ENCODE data around the gene HSD11B2. TPM values are rescaled to one million over a fixed set of nuclear protein-coding genes. Genes with fewer than 3 reads are reported as not detected.

The HSD11B2 gene
- total RNA-seq, 1 experiment from 2014 or later = 33.5 TPM

DNA sequence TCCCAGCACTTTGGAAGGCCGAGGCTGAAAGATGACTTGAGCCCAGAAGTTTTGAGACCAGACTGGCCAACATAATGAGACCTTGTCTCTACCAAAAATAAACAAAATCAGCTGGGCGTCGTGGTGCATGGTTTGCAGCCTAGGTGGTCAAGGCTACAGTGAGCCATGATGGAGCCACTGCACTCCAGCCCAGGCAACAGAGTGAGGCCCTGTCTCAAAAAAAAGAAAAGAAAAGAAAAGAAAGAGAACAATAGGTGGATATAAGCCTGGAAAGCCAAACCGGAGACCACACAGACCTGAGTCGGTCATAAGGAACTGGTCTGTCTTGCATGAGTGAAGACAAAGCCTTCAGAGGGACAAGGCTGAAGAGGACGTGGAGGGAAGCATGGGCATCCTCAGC is 35.7 kb downstream of the HSD11B2 start:
- TF ChIP-seq, protein P1, sequence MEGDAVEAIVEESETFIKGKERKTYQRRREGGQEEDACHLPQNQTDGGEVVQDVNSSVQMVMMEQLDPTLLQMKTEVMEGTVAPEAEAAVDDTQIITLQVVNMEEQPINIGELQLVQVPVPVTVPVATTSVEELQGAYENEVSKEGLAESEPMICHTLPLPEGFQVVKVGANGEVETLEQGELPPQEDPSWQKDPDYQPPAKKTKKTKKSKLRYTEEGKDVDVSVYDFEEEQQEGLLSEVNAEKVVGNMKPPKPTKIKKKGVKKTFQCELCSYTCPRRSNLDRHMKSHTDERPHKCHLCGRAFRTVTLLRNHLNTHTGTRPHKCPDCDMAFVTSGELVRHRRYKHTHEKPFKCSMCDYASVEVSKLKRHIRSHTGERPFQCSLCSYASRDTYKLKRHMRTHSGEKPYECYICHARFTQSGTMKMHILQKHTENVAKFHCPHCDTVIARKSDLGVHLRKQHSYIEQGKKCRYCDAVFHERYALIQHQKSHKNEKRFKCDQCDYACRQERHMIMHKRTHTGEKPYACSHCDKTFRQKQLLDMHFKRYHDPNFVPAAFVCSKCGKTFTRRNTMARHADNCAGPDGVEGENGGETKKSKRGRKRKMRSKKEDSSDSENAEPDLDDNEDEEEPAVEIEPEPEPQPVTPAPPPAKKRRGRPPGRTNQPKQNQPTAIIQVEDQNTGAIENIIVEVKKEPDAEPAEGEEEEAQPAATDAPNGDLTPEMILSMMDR (conservative IDR thresholded peaks at IDR 0.05) = no peak
- H3K79me2 ChIP-seq (ENCODE audit: insufficient read depth, low read length) = no peaks in the 10 kb centered on the region
- H3K9ac ChIP-seq (ENCODE audit: extremely low read depth, insufficient read length, low read length) = no peak overlapping the region
- no peak overlapping the region for H3K4ac ChIP-seq (ENCODE audit: low read depth, low read length)
- no peaks in the 10 kb centered on the region for H3K4me1 ChIP-seq (ENCODE audit: insufficient read depth, low read length)
- no peak overlapping the region for H3K27ac ChIP-seq (ENCODE audit: insufficient read length, low read depth, low read length)
- H2AFZ ChIP-seq (ENCODE audit: low read length) = no peak overlapping the region
- Mint-ChIP-seq H3K9me3 (no peaks in the 10 kb centered on the region), H3K4me1 (peaks cover 4% of the 10 kb centered on the region in 2 experiments), H3K27ac (peak overlapping the region in 1 of 3 experiments; percentile 45; a peak in 1 of 7 replicates), H3K27me3 (ENCODE audit: low read depth) (no peaks in the 10 kb centered on the region), H3K36me3 (ENCODE audit: insufficient read depth in 1 of 3, low read depth in 3 of 3) (no peaks in the 10 kb centered on the region), H3K4me3 (no peak overlapping the region)
- no peaks in the 10 kb centered on the region for H3K9me3 ChIP-seq (ENCODE audit: control insufficient read depth, low read depth, low read length)
- H2BK12ac ChIP-seq (ENCODE audit: insufficient read length, low read depth, low read length) = no peak overlapping the region
- H2BK120ac ChIP-seq (ENCODE audit: low read depth, low read length, poor library complexity, severe bottlenecking) = no peak overlapping the region
- H3K27me3 ChIP-seq (ENCODE audit: insufficient read depth, low read length) = no peaks in the 10 kb centered on the region
- no peaks in the 10 kb centered on the region for H3K23me2 ChIP-seq (ENCODE audit: insufficient read length, low read depth, low read length, poor library complexity, severe bottlenecking)
- H3K23ac ChIP-seq (ENCODE audit: insufficient read length, low read depth, low read length) = no peak overlapping the region
- H3K14ac ChIP-seq (ENCODE audit: insufficient read depth, low read length) = no peak overlapping the region
- H3T11ph ChIP-seq (ENCODE audit: low read length) = no peak overlapping the region
- no peak for DNase-seq
- no peaks in the 10 kb centered on the region for H4K20me1 ChIP-seq (ENCODE audit: control insufficient read depth, insufficient read depth, insufficient read length)
- H3K4me2 ChIP-seq (ENCODE audit: insufficient read depth, insufficient read length, low read length) = no peak overlapping the region
- H2BK15ac ChIP-seq (ENCODE audit: low read depth, low read length) = no peak overlapping the region
- H4K5ac ChIP-seq (ENCODE audit: insufficient read length, low read depth, low read length) = no peak overlapping the region
- H4K91ac ChIP-seq (ENCODE audit: insufficient read length, low read depth, low read length) = no peak overlapping the region
- H3K56ac ChIP-seq (ENCODE audit: insufficient read length, low read depth, low read length) = no peak overlapping the region
- no CpG with 5 or more reads among the region's 6 CpGs for WGBS (ENCODE audit: extremely low coverage, insufficient read length, low lambda C conversion rate)
- H4K8ac ChIP-seq (replicated peaks; ENCODE audit: insufficient read length, low read depth, low read length) = no peak overlapping the region
- no peak overlapping the region for H2BK20ac ChIP-seq (ENCODE audit: low read depth, low read length, poor library complexity, severe bottlenecking)
- no peak overlapping the region for H2BK5ac ChIP-seq (ENCODE audit: insufficient read length, low read length)
- H2AK5ac ChIP-seq (ENCODE audit: insufficient read length, low read length) = no peak overlapping the region
- H3K18ac ChIP-seq (ENCODE audit: insufficient read length, low read depth, low read length) = no peak overlapping the region
- no peaks in the 10 kb centered on the region for H3K79me1 ChIP-seq (ENCODE audit: insufficient read depth, low read depth, low read length, poor library complexity, severe bottlenecking)

All from H9 (cell line).